K562 (cell line): ENCODE measurements around the gene VWA7. TPM values are rescaled to one million over a fixed set of nuclear protein-coding genes. Genes with fewer than 3 reads are reported as not detected.

ENCODE experiments used
- ATAC-seq: fragments of 200-7000 bp; cut with Tn5 transposase; 3 replicates; pipeline ENCODE4 v1.9.1; 2020; ENCODE audit warnings: moderate library complexity
- BruUV-seq: library from RNA; stranded (reverse); fragments of 400-500 nt; replicated peaks from 2 replicates; lab custom pipeline; 2021; lab: Mats Ljungman, UMichigan
- CTCF ChIA-PET: fragments of 300-600 bp; formaldehyde crosslinking; extraction: SDS; loops from one replicate; lab custom pipeline; 2021; ENCODE audit warnings: low intra/inter-chr PET ratio; lab: Yijun Ruan, JAX
- POLR2A ChIA-PET: fragments of 300-600, 350-650 bp; sonication (Branson Sonifier 250); formaldehyde crosslinking; extraction: SDS; loops from one replicate; lab custom pipeline; 2021; ENCODE audit warnings: antibody characterized with exemption, inconsistent platforms; lab: Yijun Ruan, JAX
- DNase-seq, 4 experiments: peaks; one replicate each; pipeline versions ENCODE4 v3.0.0 to v3.0.0-alpha.2; 2011 to 2018; ENCODE audit warnings: low spot score in 3 of 4, mixed read lengths in 3 of 4; ENCODE audit errors: extremely low read depth in 1 of 4
- FAIRE-seq: peaks from 2 replicates; lab custom pipeline; 2011; peaks lifted over from hg19 to GRCh38; lab: Jason Lieb, UNC
- H2AFZ ChIP-seq: 2 replicates; pipeline ENCODE4 v1.6.0; 2011; ENCODE audit warnings: low read depth, low read length, control low read depth, inconsistent platforms
- H3K27ac ChIP-seq: fragments of 200-600 bp; 3 replicates; pipeline ENCODE4 v1.8.0; 2011; ENCODE audit warnings: low read depth, mild to moderate bottlenecking, control low read depth, inconsistent platforms, low read length, moderate library complexity, mixed read lengths; ENCODE audit errors: extremely low read depth
- H3K27me3 ChIP-seq, 2 experiments: fragments of 300-600 bp in 1 of 2; 2 replicates in 1 of 2; 3 replicates in 1 of 2; pipeline versions ENCODE4 v1.6.0 to v1.8.0; 2011; ENCODE audit warnings: inconsistent platforms in 2 of 2, low read length in 2 of 2, mild to moderate bottlenecking in 1 of 2, mixed read lengths in 1 of 2, moderate library complexity in 1 of 2; ENCODE audit not compliant: control insufficient read depth in 2 of 2, insufficient read depth in 2 of 2
- H3K36me3 ChIP-seq: fragments of 300-600 bp; 3 replicates; pipeline ENCODE4 v1.8.0; 2011; ENCODE audit warnings: mild to moderate bottlenecking, low read length, inconsistent platforms; ENCODE audit not compliant: control insufficient read depth, insufficient read depth
- H3K4me1 ChIP-seq, 2 experiments: fragments of 200-600 bp in 1 of 2; replicated peaks in 1 of 2; 2 replicates in 1 of 2; 3 replicates in 1 of 2; pipeline versions ENCODE4 v1.5.1 to v1.8.0; 2011; ENCODE audit warnings: inconsistent platforms in 2 of 2, low read length in 2 of 2, mild to moderate bottlenecking in 1 of 2, mixed read lengths in 1 of 2, moderate library complexity in 1 of 2; ENCODE audit not compliant: control insufficient read depth in 2 of 2, insufficient read depth in 2 of 2
- H3K4me2 ChIP-seq: 2 replicates; pipeline ENCODE4 v1.6.1; 2011; ENCODE audit warnings: low read length, control low read depth, inconsistent platforms, mixed read lengths; ENCODE audit not compliant: insufficient read depth
- H3K4me3 ChIP-seq: fragments of 200-600 bp; sonication (generic), shearing (Covaris generic); 2 replicates; pipeline ENCODE4 v1.5.1; 2016; ENCODE audit warnings: control low read depth, inconsistent platforms
- H3K79me2 ChIP-seq: fragments of 200-600 bp; 3 replicates; pipeline ENCODE4 v1.8.0; 2011; ENCODE audit warnings: low read length, inconsistent platforms; ENCODE audit not compliant: control insufficient read depth, insufficient read depth
- H3K9ac ChIP-seq, 2 experiments: 2 replicates each; pipeline versions ENCODE4 v1.6.0 to v1.6.1; 2011; ENCODE audit warnings: low read depth in 2 of 2, low read length in 2 of 2, control low read depth in 1 of 2, inconsistent platforms in 1 of 2, mild to moderate bottlenecking in 1 of 2, mixed read lengths in 1 of 2; ENCODE audit not compliant: insufficient read depth in 1 of 2
- H3K9me1 ChIP-seq: one replicate; pipeline ENCODE4 v1.6.0; 2011; ENCODE audit warnings: inconsistent platforms, mild to moderate bottlenecking, low read length, moderate library complexity; ENCODE audit not compliant: control insufficient read depth, insufficient read depth
- H3K9me3 ChIP-seq: replicated peaks from 2 replicates; pipeline ENCODE4 v1.5.1; 2011; ENCODE audit warnings: low read depth, low read length, inconsistent platforms; ENCODE audit not compliant: control insufficient read depth, insufficient read depth
- H4K20me1 ChIP-seq: replicated peaks from 2 replicates; pipeline ENCODE4 v1.6.1; 2011; ENCODE audit warnings: low read length, inconsistent platforms, mixed read lengths; ENCODE audit not compliant: control insufficient read depth, insufficient read depth
- ARID3A ChIP-seq: IDR thresholded peaks from 2 replicates; pipeline ENCODE4 v1.6.1; 2012; ENCODE audit warnings: low read depth, low read length, improper control_type of control experiment, borderline replicate concordance
- IFI16 ChIP-seq: fragments of 250-450 bp; sonication (Bioruptor Pico); IDR thresholded peaks from 2 replicates; pipeline ENCODE4 v2.1.2; 2022; ENCODE audit warnings: mild to moderate bottlenecking, inconsistent platforms
- POLR2A ChIP-seq: fragments of 450-650 bp; conservative IDR thresholded peaks from 2 replicates; pipeline ENCODE4 v1.6.1; 2016
- POLR2AphosphoS2 ChIP-seq: IDR thresholded peaks from 2 replicates; pipeline ENCODE4 v1.6.1; 2012; ENCODE audit warnings: low read length, improper control_type of control experiment
- POLR2B ChIP-seq: fragments of 450-650 bp; IDR thresholded peaks from 2 replicates; pipeline ENCODE4 v1.6.1; 2018; ENCODE audit warnings: low read depth; ENCODE audit not compliant: partially characterized antibody
- POLR2G ChIP-seq: fragments of 200-400 bp; formaldehyde crosslinking; IDR thresholded peaks from 2 replicates; pipeline ENCODE4 v1.6.1; 2017; ENCODE audit warnings: low read depth, mild to moderate bottlenecking, antibody characterized with exemption, low read length, moderate library complexity
- SUPT5H ChIP-seq: fragments of 450-650 bp; IDR thresholded peaks from 2 replicates; pipeline ENCODE4 v1.6.1; 2016
- USF1 ChIP-seq: sonication (generic); formaldehyde crosslinking; IDR thresholded peaks from 2 replicates; pipeline ENCODE4 v1.9.0; 2022; ENCODE audit warnings: mild to moderate bottlenecking, missing genetic modification reagents
- ZNF318 ChIP-seq, 2 experiments: fragments of 450-650 bp; IDR thresholded peaks; 2 replicates each; pipeline ENCODE4 v1.6.1; 2016; ENCODE audit warnings: mild to moderate bottlenecking in 2 of 2, borderline replicate concordance in 1 of 2, low read depth in 1 of 2, moderate library complexity in 1 of 2
- whole genome bisulfite sequencing: fragments of 100-300 bp; shearing (Covaris generic); methylation state at CpG from one replicate; pipeline ENCODE4 v1.1.6; 2016; ENCODE audit warnings: low coverage, mixed read lengths; ENCODE audit not compliant: insufficient coverage; ENCODE audit errors: missing lambda C conversion rate; 5-methylcytosine and 5-hydroxymethylcytosine counted together
- in situ Hi-C: fragments of 300-500 bp; cut with MboI; formaldehyde crosslinking; loops from 4 replicates; pipeline ENCODE4 v1.15.0; 2018; ENCODE audit warnings: inconsistent platforms, mixed read lengths
- intact Hi-C: fragments of 100-400 bp; cut with micrococcal nuclease; formaldehyde crosslinking; loops from 2 replicates; pipeline ENCODE4 v1.14.2; 2022
- polyA plus RNA-seq, 8 experiments: library from polyadenylated mRNA; depleted of rRNA in 4 of 8; stranded (reverse) in 5 of 8; unstranded in 3 of 8; fragments of >200 nt; fragmentation: Nextera tagmentation in 2 of 8; fragmentation: Illumina TruSeq in 1 of 8; extraction: Ambion mirVana in 2 of 8; extraction: Trizol in 1 of 8; gene quantifications; 2 replicates each; pipeline versions ENCODE4 v1.2.1 to v1.2.3, GENCODE V29; 2011 to 2014; ENCODE audit warnings: inconsistent platforms in 1 of 8, missing spikeins in 1 of 8
- total RNA-seq, 7 experiments: library from RNA; depleted of rRNA in 6 of 7; stranded (reverse); fragments of >200 nt in 6 of 7; fragmentation: Illumina TruSeq in 2 of 7; extraction: Trizol in 2 of 7; gene quantifications; 2 replicates each; pipeline versions ENCODE4 v1.2.1 to v1.2.3, GENCODE V29; 2011 to 2021; ENCODE audit warnings: low replicate concordance in 1 of 7

Gene VWA7
- total and polyA plus RNA-seq, 9 of the 15 experiments (the other 6 are each of a cell fraction or from before 2014, with no cell fraction given): 0.18 to 2.9 (median 0.95) TPM

- H4K20me1 ChIP-seq: no peaks in the 10 kb centered on the region
- DNase-seq (no peak), ATAC-seq (no peak), FAIRE-seq (no peak)
- H3K27ac ChIP-seq: no peak overlapping the region
- intact Hi-C loops: no loop called here
- TF ChIP-seq USF1 (CRISPR knock-in tag): 0 out of 2 replicates have a peak, but pooled peaks have one; percentile 7
- peak; percentile 41; the same call in 1 of the 2 replicates for TF ChIP-seq SUPT5H
- TF ChIP-seq ZNF318 (IDR thresholded peaks at IDR 0.05; ENCODE audit: borderline replicate concordance in 1 of 2, low read depth in 1 of 2): no peak
- TF ChIP-seq POLR2G: peak; percentile 20; the same call in 1 of the 2 replicates
- peak; percentile 85 for TF ChIP-seq POLR2AphosphoS2
- no peak for TF ChIP-seq ARID3A
- no peak for TF ChIP-seq IFI16 (CRISPR knock-in tag)
- peak; percentile 41 for TF ChIP-seq POLR2B
- 0 out of 2 replicates have a peak, but pooled peaks have one; percentile 35 for TF ChIP-seq POLR2A
- peaks cover 16 to 44% of the 10 kb centered on the region in 2 experiments; a peak in 4 of 5 replicates for H3K4me1 ChIP-seq
- no TSS peak for BruUV-seq
- no peaks in the 10 kb centered on the region for H3K9me3 ChIP-seq
- ChIA-PET CTCF (interaction anchor here (1.4 kb wide), 1 partner anchor 85 kb away, joined by 4 read pairs; the partner anchor contains the start of gene LY6G5C), POLR2A (interaction anchor here (0.6 to 4.6 kb wide), 16 partner anchors 9 to 105 kb away, joined by 3 to 29 read pairs (median 3); partner anchors contain the start of genes C6orf47, CLIC1, HSPA1B and LSM2)
- H3K36me3 ChIP-seq: peaks cover 36% of the 10 kb centered on the region; the same call in 2 of the 3 replicates
- H3K27me3 ChIP-seq: no peaks in the 10 kb centered on the region
- peaks cover 4% of the 10 kb centered on the region for H3K9me1 ChIP-seq
- no peak overlapping the region for H3K4me2 ChIP-seq
- H3K9ac ChIP-seq: peak overlapping the region in 1 of 2 experiments; percentile 72; a peak in 2 of 4 replicates
- in situ Hi-C loops: loop anchor here (5.0 kb wide), 1 partner anchor 78 kb away; no protein-coding TSS in a partner anchor
- 68% methylated on average over 9 of the region's 9 CpGs for WGBS
- no peaks in the 10 kb centered on the region for H3K79me2 ChIP-seq
- no peak overlapping the region for H2AFZ ChIP-seq
- no peak overlapping the region for H3K4me3 ChIP-seq
These were observed 11.6 kb downstream of the VWA7 start for GRCh38 chr6:31765559-31765909.
